ENCODE measurements around the gene WDR81.

WDR81 gene

GRCh38 chr17:1743088-1743439 lies 18.6 kb downstream of the WDR81 start:
- Histone ChIP-seq H3K4me3 (ENCODE audit: low read length, poor library complexity, severe bottlenecking) (no peak overlapping the region), H3K4me1 (ENCODE audit: insufficient read depth, low read length, poor library complexity, severe bottlenecking) (no peaks in the 10 kb centered on the region), H3K36me3 (ENCODE audit: insufficient read depth, low read length) (no peaks in the 10 kb centered on the region), H3K79me2 (ENCODE audit: insufficient read depth, low read length) (no peaks in the 10 kb centered on the region), H2AFZ (ENCODE audit: low read length) (no peak overlapping the region), H3K4me2 (ENCODE audit: low read depth, low read length, poor library complexity, severe bottlenecking) (no peak overlapping the region), H3K9me2 (replicated peaks; ENCODE audit: low read depth, low read length) (no peaks in the 10 kb centered on the region), H3F3A (ENCODE audit: low read depth) (no peaks in the 10 kb centered on the region), H3K9me3 (ENCODE audit: insufficient read depth, low read depth, low read length) (no peaks in the 10 kb centered on the region), H3K9ac (ENCODE audit: low read depth, low read length, poor library complexity, severe bottlenecking) (no peak overlapping the region), H4K20me1 (ENCODE audit: insufficient read depth, low read length, poor library complexity, severe bottlenecking) (no peaks in the 10 kb centered on the region), H3K27me3 (ENCODE audit: insufficient read depth, low read length, poor library complexity, severe bottlenecking) (no peaks in the 10 kb centered on the region)
- TF ChIP-seq CTCF (conservative IDR thresholded peaks at IDR 0.05; ENCODE audit: low read length) (no peak), EZH2phosphoT487 (IDR thresholded peaks at IDR 0.05; ENCODE audit: borderline replicate concordance) (no peak)

- no peak overlapping the region for H2AFZ ChIP-seq (ENCODE audit: low read length)
- no peak overlapping the region for H3K4me2 ChIP-seq (ENCODE audit: low read depth, low read length, poor library complexity, severe bottlenecking)
- no peaks in the 10 kb centered on the region for H3F3A ChIP-seq (ENCODE audit: low read depth)
- no peaks in the 10 kb centered on the region for H3K9me3 ChIP-seq (ENCODE audit: insufficient read depth, low read depth, low read length)
- H4K20me1 ChIP-seq (ENCODE audit: insufficient read depth, low read length, poor library complexity, severe bottlenecking), result no peaks in the 10 kb centered on the region
- no peaks in the 10 kb centered on the region for H3K36me3 ChIP-seq (ENCODE audit: insufficient read depth, low read length)
- no peaks in the 10 kb centered on the region for H3K4me1 ChIP-seq (ENCODE audit: insufficient read depth, low read length, poor library complexity, severe bottlenecking)
- H3K4me3 ChIP-seq (ENCODE audit: low read length, poor library complexity, severe bottlenecking), result no peak overlapping the region
- TF ChIP-seq CTCF (conservative IDR thresholded peaks at IDR 0.05; ENCODE audit: low read length), result no peak
- no peak for TF ChIP-seq EZH2phosphoT487 (IDR thresholded peaks at IDR 0.05; ENCODE audit: borderline replicate concordance)
- H3K79me2 ChIP-seq (ENCODE audit: insufficient read depth, low read length), result no peaks in the 10 kb centered on the region
- H3K9ac ChIP-seq (ENCODE audit: low read depth, low read length, poor library complexity, severe bottlenecking), result no peak overlapping the region
- H3K9me2 ChIP-seq (replicated peaks; ENCODE audit: low read depth, low read length), result no peaks in the 10 kb centered on the region
- H3K27me3 ChIP-seq (ENCODE audit: insufficient read depth, low read length, poor library complexity, severe bottlenecking), result no peaks in the 10 kb centered on the region
These were observed 20.3 kb downstream of the WDR81 start for GRCh38 chr17:1744551-1745512.

GRCh38 chr17:1745513-1746020 lies 21.1 kb downstream of the WDR81 start:
- Histone ChIP-seq H3K27me3 (ENCODE audit: insufficient read depth, low read length, poor library complexity, severe bottlenecking) (no peaks in the 10 kb centered on the region), H3K4me2 (ENCODE audit: low read depth, low read length, poor library complexity, severe bottlenecking) (no peak overlapping the region), H2AFZ (ENCODE audit: low read length) (no peak overlapping the region), H4K20me1 (ENCODE audit: insufficient read depth, low read length, poor library complexity, severe bottlenecking) (no peaks in the 10 kb centered on the region), H3K9me2 (replicated peaks; ENCODE audit: low read depth, low read length) (no peaks in the 10 kb centered on the region), H3K9me3 (ENCODE audit: insufficient read depth, low read depth, low read length) (no peaks in the 10 kb centered on the region), H3K36me3 (ENCODE audit: insufficient read depth, low read length) (no peaks in the 10 kb centered on the region), H3K4me1 (ENCODE audit: insufficient read depth, low read length, poor library complexity, severe bottlenecking) (no peaks in the 10 kb centered on the region), H3K9ac (ENCODE audit: low read depth, low read length, poor library complexity, severe bottlenecking) (no peak overlapping the region), H3F3A (ENCODE audit: low read depth) (no peaks in the 10 kb centered on the region), H3K79me2 (ENCODE audit: insufficient read depth, low read length) (no peaks in the 10 kb centered on the region), H3K4me3 (ENCODE audit: low read length, poor library complexity, severe bottlenecking) (no peak overlapping the region)
- TF ChIP-seq CTCF (conservative IDR thresholded peaks at IDR 0.05; ENCODE audit: low read length) (no peak), EZH2phosphoT487 (IDR thresholded peaks at IDR 0.05; ENCODE audit: borderline replicate concordance) (no peak)
